Panc1 (cell line): ENCODE data around the gene MYO19. TPM values are rescaled to one million over a fixed set of nuclear protein-coding genes. Genes with fewer than 3 reads are reported as not detected.

ENCODE experiments used
- total RNA-seq: library from RNA; stranded (reverse); gene quantifications from one replicate; pipeline ENCODE4 v1.2.1, GENCODE V29; 2021; ENCODE audit not compliant: unreplicated experiment

Gene MYO19
- total RNA-seq, 1 experiment from 2014 or later: 88.0 TPM

Other genes with a start within 250 kb of the MYO19 start
- gene TBC1D3G, start 211.0 kb downstream of the MYO19 start, total RNA-seq: 0.15 TPM
- not detected for gene TBC1D3H, start 146.4 kb downstream of the MYO19 start, total RNA-seq
- 16.8 TPM for gene ZNHIT3, start 48.2 kb downstream of the MYO19 start, total RNA-seq
- gene PIGW, start 119 bp upstream of the MYO19 start, total RNA-seq: 16.2 TPM
- gene GGNBP2, start 10.1 kb upstream of the MYO19 start, total RNA-seq: 57.2 TPM
- 11.8 TPM for gene DHRS11, start 57.0 kb upstream of the MYO19 start, total RNA-seq
- 7.8 TPM for gene MRM1, start 66.7 kb upstream of the MYO19 start, total RNA-seq